ENCODE measurements around the gene GPRIN3. TPM values are rescaled to one million over a fixed set of nuclear protein-coding genes. Genes with fewer than 3 reads are reported as not detected.

GPRIN3 gene
- total and polyA plus RNA-seq, 2 donors (not counting 3 experiments of a cell fraction or from before 2014, with no cell fraction given) = 0.17 to 2.2 TPM

DNA sequence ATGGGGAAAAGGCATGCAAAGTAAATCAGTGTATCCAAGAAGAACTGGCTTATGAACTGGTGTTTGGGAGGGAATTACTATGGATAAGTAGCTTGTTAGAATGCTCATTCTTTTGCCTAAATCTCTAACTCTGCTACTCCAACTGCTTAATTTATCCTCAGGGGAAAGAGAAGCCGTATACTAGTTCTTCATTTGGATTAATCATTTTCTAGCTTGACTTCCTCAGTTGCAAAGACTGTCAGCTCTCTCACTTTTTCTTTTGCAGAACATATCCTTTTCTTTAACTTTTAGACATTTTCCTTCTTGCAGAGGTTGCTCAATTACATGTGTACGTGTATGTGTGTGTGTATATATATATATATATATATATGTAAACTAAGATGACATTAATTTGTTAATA, 21.9 kb downstream of the GPRIN3 start:
- no peaks in the 10 kb centered on the region for H3K36me3 ChIP-seq (ENCODE audit: control insufficient read depth in 2 of 2, extremely low read depth in 1 of 2, insufficient read depth in 2 of 2, low read length in 2 of 2)
- no peak for TF ChIP-seq FOS (IDR thresholded peaks at IDR 0.05; ENCODE audit: borderline replicate concordance, insufficient read depth, low read length)
- no peak for TF ChIP-seq POLR2A (IDR thresholded peaks at IDR 0.05; ENCODE audit: low read depth, low read length)
- TF ChIP-seq EZH2 (IDR thresholded peaks at IDR 0.05; ENCODE audit: borderline replicate concordance, low read depth, low read length, severe bottlenecking) = no peak
- no peak for TF ChIP-seq JUN (IDR thresholded peaks at IDR 0.05; ENCODE audit: borderline replicate concordance, insufficient read depth, insufficient read length, low read depth)
- no peak for TF ChIP-seq MYC (IDR thresholded peaks at IDR 0.05; ENCODE audit: low read depth, low read length)
- TF ChIP-seq MAX (IDR thresholded peaks at IDR 0.05; ENCODE audit: insufficient read depth, insufficient read length) = no peak
- no peak for TF ChIP-seq GATA2 (IDR thresholded peaks at IDR 0.05; ENCODE audit: insufficient read depth, insufficient read length, low read depth, low read length)
- no peak for TF ChIP-seq POLR2AphosphoS5 (IDR thresholded peaks at IDR 0.05; ENCODE audit: insufficient read depth, low read depth, low read length)
- no peak for TF ChIP-seq CTCF (IDR thresholded peaks at IDR 0.05; ENCODE audit: extremely low read depth in 1 of 2, insufficient read depth in 1 of 2, low read depth in 1 of 2, low read length in 2 of 2)
- ChIA-PET POLR2A (no interaction called here), CTCF (interaction anchor here (1.1 kb wide), 1 partner anchor 11 kb away, joined by 3 read pairs; no protein-coding TSS in a partner anchor)
- no peaks in the 10 kb centered on the region for H3K9me3 ChIP-seq (replicated peaks; ENCODE audit: control insufficient read depth, insufficient read depth, low read length)
- no peak overlapping the region for H3K27ac ChIP-seq (ENCODE audit: insufficient read depth, low read depth, low read length)
- H3K4me3 ChIP-seq (replicated peaks in 1 of 3; ENCODE audit: insufficient read depth in 1 of 3, low read depth in 1 of 3, low read length in 3 of 3) = no peak overlapping the region
- no peak overlapping the region for H2AFZ ChIP-seq (ENCODE audit: low read depth, low read length)
- H3K4me2 ChIP-seq (ENCODE audit: insufficient read depth, low read length) = no peak overlapping the region
- BruUV-seq (replicated peaks) = no TSS peak
- H3K9me1 ChIP-seq (replicated peaks; ENCODE audit: control insufficient read depth, extremely low read depth, insufficient read depth, low read length) = no peaks in the 10 kb centered on the region
- H3K4me1 ChIP-seq (ENCODE audit: control insufficient read depth, extremely low read depth, insufficient read depth, low read length) = no peaks in the 10 kb centered on the region
- H3K79me2 ChIP-seq (ENCODE audit: control insufficient read depth, insufficient read depth, low read length) = no peaks in the 10 kb centered on the region
- intact Hi-C loops (cut with micrococcal nuclease) (no loop called here), dilution Hi-C loops (cut with MboI; ENCODE audit: extremely low pct_ligation_motif_present, low sequenced_read_pairs) (no loop called here)
- H3K9ac ChIP-seq (replicated peaks; ENCODE audit: extremely low read depth, insufficient read depth, low read length) = no peak overlapping the region
- no peak for DNase-seq (ENCODE audit: low read depth, low spot score)
- no peaks in the 10 kb centered on the region for H4K20me1 ChIP-seq (replicated peaks; ENCODE audit: control insufficient read depth, extremely low read depth, insufficient read depth, low read length)
- H3K27me3 ChIP-seq (ENCODE audit: control insufficient read depth in 2 of 2, insufficient read depth in 2 of 2, low read length in 2 of 2) = peaks cover 3 to 11% of the 10 kb centered on the region in 2 experiments
- no peak for FAIRE-seq
